Coronary artery (tissue), 2 donors: ENCODE data around the gene SH3TC2.

Source experiments
- DNase-seq: peaks from one replicate; pipeline ENCODE4 v3.0.0-alpha.2; 2017; ENCODE audit warnings: low spot score
- H3K27ac ChIP-seq, 2 donors: fragments of 200-600 bp; sonication (generic); one replicate each; pipeline ENCODE4 v1.5.1; 2016 to 2019
- H3K4me3 ChIP-seq: fragments of 200-600 bp; sonication (generic); 2 replicates; pipeline ENCODE4 v1.5.1; 2016; ENCODE audit warnings: mild to moderate bottlenecking, moderate library complexity
- TF ChIP-seq, protein P1 (sequence below): fragments of 200-600 bp; sonication (generic); IDR thresholded peaks from one replicate; pipeline ENCODE4 v1.5.1; 2019; ENCODE audit warnings: antibody characterized with exemption

The SH3TC2 gene

DNA sequence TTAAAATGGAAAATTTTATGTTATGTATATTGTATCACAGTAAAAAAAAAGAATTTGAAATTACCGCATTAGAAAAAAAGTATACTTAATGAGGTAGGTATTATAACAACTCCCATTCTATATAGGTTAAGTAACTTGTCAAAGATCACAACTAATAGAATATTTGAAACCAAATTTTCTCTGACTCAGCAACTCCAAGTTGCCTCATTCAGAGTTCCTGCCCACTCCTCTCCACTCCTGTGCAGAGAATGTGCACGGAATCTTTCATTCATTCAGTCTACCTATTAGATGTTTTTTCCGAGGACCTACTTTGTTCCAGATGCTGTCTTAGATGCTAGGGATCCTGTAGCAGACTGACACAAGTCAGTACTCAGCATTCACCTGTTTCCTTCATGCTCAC is 15.4 kb downstream of the SH3TC2 start:
- TF ChIP-seq, protein P1, sequence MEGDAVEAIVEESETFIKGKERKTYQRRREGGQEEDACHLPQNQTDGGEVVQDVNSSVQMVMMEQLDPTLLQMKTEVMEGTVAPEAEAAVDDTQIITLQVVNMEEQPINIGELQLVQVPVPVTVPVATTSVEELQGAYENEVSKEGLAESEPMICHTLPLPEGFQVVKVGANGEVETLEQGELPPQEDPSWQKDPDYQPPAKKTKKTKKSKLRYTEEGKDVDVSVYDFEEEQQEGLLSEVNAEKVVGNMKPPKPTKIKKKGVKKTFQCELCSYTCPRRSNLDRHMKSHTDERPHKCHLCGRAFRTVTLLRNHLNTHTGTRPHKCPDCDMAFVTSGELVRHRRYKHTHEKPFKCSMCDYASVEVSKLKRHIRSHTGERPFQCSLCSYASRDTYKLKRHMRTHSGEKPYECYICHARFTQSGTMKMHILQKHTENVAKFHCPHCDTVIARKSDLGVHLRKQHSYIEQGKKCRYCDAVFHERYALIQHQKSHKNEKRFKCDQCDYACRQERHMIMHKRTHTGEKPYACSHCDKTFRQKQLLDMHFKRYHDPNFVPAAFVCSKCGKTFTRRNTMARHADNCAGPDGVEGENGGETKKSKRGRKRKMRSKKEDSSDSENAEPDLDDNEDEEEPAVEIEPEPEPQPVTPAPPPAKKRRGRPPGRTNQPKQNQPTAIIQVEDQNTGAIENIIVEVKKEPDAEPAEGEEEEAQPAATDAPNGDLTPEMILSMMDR: no peak
- Histone ChIP-seq H3K4me3 (no peak overlapping the region), H3K27ac (no peak overlapping the region)
- DNase-seq: no peak

DNA sequence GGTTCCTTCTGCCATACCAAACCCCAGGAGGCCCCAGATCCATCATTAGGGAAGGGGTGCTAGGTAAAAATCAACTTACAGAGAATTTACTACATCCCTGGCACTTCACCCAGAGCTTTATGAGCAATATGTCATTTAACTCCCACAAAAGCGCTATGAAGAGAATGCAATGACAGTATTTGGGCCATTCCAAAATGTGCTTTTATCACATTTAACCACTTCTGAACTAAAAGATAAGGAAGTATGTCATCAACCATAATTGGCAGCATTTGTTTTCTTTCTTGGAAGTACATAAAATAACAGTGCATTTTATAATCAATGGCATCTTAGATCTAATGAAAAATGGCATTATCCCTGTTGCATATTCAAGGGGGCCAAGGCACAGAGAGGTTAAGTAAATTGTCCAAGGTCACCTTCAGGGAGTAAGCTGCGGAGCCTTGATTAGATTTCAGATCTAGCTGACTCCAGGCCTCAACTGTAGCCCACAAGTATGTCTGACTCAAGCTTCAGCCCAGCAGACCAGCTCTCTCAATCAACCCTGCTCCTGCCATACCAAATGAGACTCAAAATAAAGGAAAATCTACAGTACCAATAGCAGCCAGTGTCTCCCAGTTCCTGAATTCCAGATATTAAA is 16.5 kb downstream of the SH3TC2 start:
- DNase-seq: no peak
- TF ChIP-seq, protein P1: no peak
- Histone ChIP-seq H3K4me3 (no peak overlapping the region), H3K27ac (no peak overlapping the region)

DNA sequence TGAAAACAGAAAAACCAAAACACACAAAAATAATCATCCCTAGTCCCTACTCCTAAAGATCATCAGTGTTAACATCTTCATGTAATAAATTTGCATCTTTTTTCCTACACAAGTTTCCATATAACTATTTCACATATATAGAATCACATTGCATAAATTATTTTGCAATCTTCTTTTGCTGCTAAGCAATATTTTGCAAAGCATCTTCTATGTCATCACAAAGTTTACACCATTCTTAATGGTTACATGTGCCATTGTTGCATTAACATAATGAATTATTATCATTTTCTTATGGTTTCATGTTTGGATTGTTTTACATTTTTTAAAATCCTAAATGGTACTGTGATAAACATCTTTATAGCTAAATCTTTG is 17.8 kb downstream of the SH3TC2 start:
- no peak for DNase-seq
- Histone ChIP-seq H3K4me3 (no peak overlapping the region), H3K27ac (no peak overlapping the region)
- TF ChIP-seq, protein P1: no peak

DNA sequence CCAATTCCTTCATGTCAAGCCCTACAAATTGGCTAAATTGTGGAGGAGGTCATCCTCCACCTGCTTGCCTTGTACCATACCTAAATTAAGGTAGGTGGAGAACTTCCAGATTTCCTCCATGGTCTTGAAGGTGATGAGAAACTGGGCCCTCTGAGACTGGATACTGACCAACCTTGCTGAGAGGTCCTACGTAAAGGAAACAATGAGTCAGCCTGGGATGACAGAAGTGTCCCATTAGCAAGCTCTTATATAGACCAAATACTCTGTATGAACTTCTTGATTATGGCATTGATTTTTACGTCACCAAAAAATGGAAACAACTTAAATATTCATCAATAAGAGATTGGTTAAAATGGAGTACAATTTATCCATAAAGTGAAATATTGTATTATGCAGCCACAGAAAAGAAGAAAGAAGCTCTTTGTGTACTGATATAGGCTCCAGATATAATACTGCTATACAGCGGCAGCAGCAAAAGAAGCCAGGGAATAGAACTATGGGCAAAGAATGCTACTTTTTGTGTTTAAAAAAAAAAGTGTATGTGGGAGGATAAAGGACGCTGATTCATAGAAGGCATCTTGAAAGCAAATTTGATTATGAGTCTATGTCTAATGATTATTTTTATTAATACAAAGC is 18.3 kb downstream of the SH3TC2 start:
- Histone ChIP-seq H3K4me3 (no peak overlapping the region), H3K27ac (no peak overlapping the region)
- DNase-seq: no peak
- TF ChIP-seq, protein P1: no peak

DNA sequence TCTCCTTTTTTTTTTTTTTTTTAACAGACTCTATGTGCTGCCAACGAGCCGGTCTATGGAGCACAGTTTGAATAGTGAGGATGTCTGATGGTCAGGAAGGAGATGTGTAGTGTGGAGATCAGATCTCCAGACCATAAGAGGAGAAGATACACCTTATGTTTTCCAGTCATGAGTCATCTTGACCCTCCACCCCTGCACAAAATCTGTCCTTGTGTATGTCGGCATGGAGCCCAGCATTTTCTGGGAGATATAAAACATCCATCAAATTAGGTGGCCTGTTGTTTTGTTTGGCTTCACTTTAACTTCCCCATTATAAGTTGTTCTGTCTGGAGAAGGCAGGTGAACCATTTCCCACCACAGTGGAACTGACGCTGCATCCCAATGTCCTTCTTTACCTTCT is 19.2 kb downstream of the SH3TC2 start:
- DNase-seq: no peak
- Histone ChIP-seq H3K27ac (no peak overlapping the region), H3K4me3 (no peak overlapping the region)
- TF ChIP-seq, protein P1: no peak

DNA sequence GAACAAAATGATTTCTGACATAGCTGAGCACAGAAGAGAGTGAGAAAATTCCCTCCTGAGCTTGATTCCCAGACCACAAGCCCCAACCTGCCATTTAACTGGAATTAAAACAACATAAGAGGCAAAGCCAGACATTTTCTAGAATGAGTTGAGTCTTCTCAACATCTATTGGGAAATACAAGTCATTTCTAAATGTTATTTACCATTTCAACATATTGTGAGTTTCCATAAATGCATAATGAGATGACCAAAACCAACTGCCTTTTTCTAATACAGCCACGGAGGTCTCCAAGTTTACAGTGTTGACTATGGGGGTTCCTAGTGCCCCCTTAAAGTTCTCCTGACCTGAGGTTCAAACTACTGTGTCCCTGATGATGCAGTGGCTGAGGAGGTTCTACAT is 20.0 kb downstream of the SH3TC2 start:
- TF ChIP-seq, protein P1: no peak
- no peak for DNase-seq
- Histone ChIP-seq H3K4me3 (no peak overlapping the region), H3K27ac (no peak overlapping the region)

DNA sequence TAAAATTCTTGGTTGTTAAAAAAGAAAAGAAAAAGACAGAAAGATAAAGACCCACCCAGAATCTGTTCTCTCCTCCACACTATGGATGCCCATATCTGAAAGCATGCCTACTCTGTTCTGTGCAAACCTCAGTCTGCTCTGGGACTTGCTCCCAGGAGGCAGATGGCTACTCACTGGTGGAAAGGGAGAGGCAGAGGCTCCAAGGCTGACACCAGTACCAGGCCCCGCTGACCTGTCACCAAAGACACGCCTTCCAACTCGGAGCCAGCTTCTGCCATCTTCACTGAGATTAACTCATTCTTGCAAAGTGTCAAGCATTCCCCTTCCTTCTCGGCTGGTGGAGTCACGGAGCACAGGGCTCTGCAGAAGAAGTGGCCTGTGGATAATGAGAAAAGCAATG is 21.6 kb downstream of the SH3TC2 start:
- Histone ChIP-seq H3K4me3 (no peak overlapping the region), H3K27ac (no peak overlapping the region)
- TF ChIP-seq, protein P1: no peak
- no peak for DNase-seq
